ENCODE measurements around the gene FNDC3B.

Gene FNDC3B

DNA sequence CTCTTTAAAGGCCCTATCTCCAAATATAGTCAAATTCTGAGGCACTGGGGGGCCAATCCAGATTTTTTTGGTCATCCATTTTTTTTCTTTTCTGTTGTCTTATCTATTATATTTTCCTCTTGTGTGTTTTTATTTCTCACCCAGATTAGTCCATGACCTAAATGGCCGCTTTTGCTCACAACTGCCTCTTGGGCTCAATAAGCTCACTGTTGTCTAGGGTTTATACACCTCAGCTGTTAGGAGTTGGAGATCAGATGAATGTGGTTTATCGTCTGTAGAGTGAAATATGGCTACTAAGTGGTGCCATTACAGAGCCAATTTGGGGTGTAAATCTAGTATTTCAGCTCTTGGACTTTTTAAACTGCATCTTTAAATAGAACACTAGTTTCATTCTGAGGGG, 235.5 kb downstream of the FNDC3B start:
- FAIRE-seq: no peak
- no peak for DNase-seq (ENCODE audit: insufficient read length, low spot score)

DNA sequence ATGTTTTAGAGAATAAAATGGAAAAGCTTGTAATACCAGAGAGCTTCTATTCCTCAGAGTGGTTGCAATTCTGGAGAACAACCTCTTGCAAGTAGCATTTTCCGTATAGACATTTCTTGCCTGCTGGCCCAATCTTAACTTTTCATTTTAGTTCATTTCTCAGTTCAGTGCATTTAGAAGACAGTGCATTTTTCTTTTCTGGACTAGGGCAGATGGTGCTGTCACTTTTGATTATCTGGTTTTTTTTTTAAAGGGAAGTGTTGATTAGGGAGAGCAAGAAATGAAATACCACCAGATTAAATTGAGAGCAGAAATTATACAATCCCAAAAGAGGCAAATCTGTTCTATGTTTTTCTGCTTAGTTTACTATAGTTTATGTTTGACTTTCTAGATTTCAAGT, 236.2 kb downstream of the FNDC3B start:
- DNase-seq (ENCODE audit: insufficient read length, low spot score): no peak
- no peak for FAIRE-seq

DNA sequence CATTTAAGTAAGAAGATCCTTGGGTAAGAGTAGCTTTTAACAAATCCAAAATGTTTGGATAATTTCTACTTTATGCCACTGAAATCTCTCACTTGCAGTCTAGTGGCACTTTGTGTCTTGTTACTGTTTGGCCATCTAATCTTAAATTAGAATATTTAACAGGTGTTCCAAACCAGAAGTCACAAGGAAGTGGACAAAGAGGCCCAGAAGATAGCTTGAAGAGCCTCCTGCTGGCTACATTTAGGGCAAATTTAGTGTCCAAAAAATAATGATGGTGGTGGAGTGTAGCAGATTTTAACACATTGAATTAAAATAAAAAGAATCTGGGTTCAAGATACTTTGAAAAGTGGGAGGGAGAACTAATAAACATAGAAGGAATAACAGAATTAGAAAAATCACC, 236.7 kb downstream of the FNDC3B start:
- peak; percentile 31 for FAIRE-seq
- DNase-seq (ENCODE audit: insufficient read length, low spot score): no peak

DNA sequence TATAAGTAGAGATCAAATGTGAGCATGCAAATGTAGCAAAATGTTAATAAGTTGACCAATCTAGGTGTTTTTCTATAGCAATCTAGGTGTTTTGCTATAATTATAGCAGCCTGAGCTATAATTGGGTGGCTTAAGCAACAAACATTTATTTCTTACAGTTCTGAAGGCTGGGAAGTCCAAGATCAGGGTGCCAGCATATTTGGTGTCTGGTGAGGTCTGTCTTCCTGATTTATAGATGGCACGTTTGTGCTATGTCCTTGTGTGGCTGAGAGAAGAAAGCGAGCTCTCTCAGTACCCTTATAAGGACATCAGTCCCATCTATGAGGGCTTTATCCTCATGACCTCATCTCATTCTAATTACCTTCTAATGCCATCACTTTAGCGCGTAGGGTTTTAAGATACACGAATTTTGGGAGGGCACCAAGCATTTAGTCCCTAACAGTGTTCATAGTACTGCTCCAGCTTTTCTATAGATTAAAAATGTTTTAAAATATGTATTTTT, 237.8 kb downstream of the FNDC3B start:
- no peak for FAIRE-seq
- DNase-seq (ENCODE audit: insufficient read length, low spot score): no peak

DNA sequence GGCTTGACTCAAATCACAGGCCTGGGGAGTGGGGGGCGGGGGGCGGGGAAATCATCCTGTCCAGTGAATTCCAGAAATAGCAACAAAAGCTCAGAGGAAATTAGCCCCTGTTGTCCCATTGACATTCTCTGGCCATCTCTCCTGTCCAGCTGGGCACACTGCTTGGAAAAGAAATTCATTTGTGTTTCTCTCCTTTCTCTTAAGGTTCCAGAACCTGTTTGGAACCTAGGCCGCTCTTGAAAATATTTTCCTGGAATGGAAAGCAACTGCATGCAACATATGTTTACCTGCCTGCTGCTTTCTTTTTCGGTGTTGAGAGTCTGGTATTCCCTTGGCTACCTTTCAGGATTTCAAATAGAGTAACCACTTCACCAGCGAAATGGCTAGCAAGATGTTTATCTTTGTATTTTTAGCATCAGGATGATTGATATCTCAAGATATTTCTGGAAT, 239.8 kb downstream of the FNDC3B start:
- no peak for DNase-seq (ENCODE audit: insufficient read length, low spot score)
- no peak for FAIRE-seq

DNA sequence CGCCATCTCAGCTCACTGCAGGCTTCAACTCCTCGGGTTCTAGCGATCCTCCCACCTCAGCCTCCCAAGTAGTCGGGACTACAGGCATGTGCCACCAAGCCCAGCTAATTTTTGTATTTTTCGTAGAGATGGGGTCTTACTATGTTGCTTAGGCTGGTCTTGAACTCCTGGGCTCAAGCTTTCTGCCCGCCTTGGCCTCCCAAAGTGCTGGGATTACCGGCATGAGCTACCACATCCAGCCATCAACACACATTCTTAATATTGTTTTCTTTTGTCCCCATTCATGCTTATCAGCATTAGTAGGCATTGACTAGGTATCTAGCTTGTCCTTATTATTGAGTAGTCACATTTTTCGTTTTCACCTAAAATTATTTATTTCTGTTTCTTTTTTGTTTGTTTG, 240.6 kb downstream of the FNDC3B start:
- FAIRE-seq (no peak), DNase-seq (ENCODE audit: insufficient read length, low spot score) (no peak)

DNA sequence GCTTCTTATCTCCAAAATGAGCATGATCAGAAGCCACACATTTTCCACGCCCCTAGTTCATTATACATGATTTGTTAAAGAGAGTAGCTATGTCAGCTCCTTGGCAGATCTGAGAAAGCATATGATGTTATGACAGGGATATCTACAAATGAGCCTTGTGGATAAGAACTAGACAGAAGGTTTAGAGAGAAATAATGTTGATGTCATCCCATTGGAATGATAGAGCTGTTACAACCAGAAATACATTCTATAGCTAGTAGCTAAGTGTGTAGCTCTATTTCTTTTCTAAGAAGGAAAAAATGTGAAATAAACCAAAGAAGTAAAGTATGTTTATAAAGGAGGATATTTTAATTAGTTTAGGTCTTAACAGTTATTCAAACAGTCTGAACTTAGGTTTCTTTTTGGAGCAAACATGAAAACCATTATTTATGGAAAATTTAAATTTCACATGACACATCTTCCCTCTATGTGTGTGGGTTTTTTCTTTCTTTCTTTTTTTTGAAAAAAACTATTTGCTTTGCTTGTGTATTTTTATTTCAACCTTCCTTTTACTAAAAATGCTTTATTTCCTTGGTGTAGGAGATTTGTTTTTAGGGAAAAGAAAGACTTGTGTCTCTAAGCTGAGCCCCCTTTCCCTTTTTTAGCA, 241.2 kb downstream of the FNDC3B start:
- no peak for DNase-seq (ENCODE audit: insufficient read length, low spot score)
- FAIRE-seq: no peak

DNA sequence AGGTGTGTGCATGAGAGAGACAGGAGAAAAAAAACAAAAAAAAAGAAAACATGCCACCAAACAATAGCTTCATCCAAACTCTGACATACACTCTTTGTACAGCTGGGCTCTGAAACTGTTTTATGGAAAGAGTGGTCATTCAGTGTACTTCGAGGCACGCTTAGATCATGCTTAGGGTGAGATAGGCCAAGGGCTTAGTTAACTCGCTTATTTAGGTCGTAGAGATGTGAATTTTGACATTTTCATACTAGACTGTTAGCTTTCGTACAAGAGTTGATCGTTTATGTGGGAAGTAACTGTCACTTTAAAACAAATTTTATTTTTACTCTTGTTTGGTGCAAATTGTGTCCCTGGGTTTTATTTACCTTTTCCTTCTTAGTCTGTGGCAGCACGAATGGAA, 242.5 kb downstream of the FNDC3B start:
- FAIRE-seq: no peak
- DNase-seq (ENCODE audit: insufficient read length, low spot score): no peak

DNA sequence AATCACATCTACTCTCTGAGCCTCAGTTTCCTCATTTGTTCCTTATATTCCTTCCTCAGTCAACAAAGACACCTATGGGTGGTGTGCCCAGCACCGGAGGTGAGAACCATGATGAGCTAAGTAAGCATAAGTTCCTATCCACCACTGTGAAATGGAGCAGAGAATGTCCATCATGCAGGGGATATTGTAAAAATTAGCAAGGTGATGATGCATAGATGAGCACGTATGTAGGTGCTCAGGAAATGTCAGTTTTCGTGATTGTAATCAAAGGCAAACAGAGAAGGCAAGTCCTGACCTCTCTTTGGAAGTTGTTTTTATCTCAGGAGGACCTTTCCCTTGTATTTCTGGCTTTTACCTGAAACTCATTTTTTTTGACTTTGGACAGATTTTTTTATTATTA, 243.5 kb downstream of the FNDC3B start:
- DNase-seq (ENCODE audit: insufficient read length, low spot score): no peak
- no peak for FAIRE-seq

DNA sequence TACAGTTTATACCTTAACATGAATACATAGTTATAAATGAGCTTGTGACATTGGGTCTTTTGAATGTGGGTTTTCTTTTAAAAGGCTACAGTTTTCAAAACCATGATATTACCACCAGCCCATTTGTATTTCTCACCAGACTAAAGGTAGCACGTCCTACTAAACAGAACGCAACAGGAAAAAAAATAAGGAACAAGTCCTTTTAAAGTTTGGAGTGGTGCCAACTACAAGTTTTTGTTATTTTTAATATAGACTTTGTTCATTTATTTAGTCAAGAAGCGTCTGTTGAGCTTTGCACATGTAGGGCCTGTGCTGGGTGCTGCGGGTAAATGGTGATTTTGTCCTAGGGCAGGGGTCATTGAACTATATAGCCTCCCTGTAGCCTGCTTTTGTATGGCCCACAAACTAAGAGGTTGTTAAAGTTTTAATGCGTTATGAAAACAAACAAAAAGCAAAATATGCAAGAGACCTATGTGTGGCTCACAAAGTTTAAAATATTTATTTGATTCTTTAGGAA, 244.5 kb downstream of the FNDC3B start:
- FAIRE-seq (no peak), DNase-seq (ENCODE audit: insufficient read length, low spot score) (no peak)

DNA sequence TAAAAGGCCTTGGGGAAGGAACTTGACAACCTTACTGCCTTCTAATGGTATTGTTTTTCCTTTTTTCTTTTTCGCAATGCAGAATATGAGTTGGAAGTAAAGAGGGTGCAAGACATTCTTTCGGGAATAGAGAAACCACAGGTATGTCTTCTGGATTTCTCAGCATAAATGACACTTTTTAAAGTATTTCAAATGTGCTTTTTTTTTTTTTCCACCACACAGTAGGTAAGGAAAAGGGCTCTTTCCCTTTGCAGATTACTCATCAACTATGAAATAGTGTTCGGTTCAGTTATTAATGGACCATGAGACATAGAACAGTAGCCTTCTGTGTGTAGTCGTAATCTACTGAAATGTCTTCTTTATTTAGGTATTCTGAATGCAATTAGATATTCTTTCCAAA, 246.5 kb downstream of the FNDC3B start:
- no peak for FAIRE-seq

DNA sequence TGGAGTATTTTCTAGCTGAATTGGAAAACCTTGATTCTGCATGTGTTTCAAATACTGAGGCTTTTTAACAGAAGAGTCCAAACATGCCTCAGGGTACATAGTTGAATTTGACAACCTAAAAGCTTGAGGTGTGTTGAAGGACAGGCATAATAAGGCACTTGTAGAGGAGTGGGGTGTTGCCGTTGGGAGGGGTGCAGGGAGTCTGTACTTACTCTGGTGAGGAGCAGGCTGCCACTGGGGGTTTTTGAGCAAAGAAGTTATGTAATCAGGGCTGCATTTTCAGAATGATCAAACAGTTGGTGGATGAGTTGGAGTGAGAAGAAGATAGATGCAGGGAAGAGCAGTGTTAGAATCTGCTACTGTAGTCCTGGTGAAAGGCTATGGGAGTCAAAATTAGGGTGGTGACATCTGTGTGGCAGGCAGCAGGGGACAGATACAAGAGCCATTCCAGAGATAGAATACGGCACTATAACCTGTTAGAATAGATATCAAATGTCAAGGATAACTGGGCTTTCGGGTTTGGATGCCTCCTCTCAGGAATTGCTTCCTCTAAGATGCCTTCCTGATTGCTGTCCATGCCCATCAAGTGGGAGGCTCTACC, 247.3 kb downstream of the FNDC3B start:
- no peak for FAIRE-seq

More for the DNA sequence above, 246.5 kb downstream of the FNDC3B start:
- DNase-seq (ENCODE audit: insufficient read length, low spot score): no peak

DNA sequence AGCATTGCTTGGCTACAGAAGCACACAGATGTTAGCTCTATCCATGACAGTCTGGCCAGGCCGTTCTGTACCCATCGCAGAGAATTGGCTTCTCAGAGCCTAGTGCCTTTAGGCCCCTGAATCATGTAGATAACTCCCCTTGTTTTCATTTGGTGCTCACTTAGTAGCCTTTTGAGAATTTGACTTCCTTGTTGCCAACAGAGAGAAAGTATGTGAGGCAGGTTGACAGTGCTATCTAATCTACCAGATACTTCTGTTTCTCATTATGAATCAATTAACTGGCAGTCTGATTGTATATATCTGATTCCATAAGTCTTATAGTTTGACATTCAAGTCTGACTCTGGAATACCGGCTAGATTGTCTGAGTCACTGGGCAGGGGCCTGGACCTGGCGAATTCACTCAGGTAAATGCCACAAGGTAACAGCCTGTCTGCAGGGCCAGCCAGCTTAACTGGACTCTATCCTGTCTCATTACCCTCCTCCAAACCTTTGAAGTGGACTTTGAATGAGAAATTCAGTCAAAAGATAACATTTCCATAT, 248.6 kb downstream of the FNDC3B start:
- DNase-seq (ENCODE audit: insufficient read length, low spot score) (no peak), FAIRE-seq (no peak)

More for the DNA sequence above, 247.3 kb downstream of the FNDC3B start:
- DNase-seq (ENCODE audit: insufficient read length, low spot score): no peak

DNA sequence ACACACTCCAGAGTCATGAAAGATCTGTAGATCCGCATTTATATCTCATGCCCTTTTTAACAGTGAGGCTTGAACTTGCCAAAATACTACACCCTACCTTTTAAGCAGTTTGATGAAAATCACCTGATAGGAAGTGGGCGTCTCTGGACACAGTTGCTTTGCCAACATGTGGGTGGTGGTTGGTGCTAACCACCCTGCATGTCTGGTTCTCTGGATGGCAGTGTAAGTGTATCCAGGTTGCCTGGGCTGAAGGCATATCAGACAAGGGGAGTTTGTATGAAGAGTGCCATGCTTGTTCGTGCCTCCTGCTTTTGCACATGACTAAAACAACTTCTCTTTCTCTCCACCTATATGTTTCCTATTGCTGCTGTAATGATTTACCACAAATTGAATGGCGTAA, 249.3 kb downstream of the FNDC3B start:
- FAIRE-seq (no peak), DNase-seq (ENCODE audit: insufficient read length, low spot score) (no peak)

DNA sequence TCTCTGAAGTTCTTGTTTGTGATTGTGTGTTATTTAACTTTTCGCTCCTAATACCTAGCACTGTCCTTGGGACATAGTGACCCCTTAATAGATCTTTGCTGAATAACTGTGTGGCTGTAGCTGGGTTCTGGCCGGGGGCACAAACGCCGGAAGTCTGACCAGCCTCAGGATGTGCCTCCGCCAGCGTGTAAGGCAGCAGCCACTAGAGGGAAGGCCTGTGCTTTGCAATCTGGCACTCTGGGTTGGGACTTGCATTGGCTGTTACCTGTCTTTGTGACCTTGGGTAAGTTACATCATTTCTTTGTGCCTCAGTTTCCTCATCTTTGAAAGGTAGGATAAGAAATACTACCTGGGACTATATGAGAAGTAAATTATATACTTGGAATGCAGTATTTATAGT, 250.2 kb downstream of the FNDC3B start:
- peak; percentile 15 for DNase-seq (ENCODE audit: insufficient read length, low spot score)
- FAIRE-seq: no peak

DNA sequence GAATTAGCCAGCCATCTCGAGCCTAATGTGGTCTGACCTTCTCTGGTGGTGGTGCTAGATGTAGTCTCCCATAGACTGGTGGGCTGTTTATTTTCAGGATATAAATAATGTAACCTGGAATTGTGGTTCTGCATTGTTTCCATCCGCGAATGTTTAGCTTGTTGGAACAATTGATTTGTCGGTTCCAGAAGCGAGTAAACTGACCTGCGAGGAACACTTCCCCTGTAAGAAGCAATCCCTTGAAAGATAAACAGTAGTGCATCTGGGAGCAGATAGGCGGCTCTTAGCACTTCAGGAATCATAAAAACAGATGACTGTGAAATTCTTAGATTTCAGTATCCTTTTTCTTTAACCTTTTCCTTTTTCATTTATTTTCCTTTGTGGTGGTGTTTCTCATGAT, 251.1 kb downstream of the FNDC3B start:
- FAIRE-seq (no peak), DNase-seq (ENCODE audit: insufficient read length, low spot score) (no peak)

DNA sequence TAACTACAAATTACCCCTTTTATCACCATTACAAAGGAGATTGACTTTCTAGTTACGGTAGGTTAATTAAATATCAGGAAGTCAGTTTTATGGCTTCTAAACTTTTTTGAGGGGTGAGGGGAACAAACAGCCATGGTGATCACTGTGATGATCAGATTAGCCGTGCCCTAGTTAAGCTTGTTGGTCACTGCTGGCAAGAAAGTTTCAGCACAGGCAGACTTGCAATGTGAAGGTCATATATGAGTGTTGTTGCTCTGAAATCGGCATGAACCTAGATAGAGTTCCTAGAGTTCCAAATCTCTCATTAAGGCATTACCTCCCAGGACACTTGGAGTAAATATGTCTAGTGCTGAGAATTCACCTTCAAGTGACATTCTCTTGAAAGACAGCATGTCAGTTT, 252.3 kb downstream of the FNDC3B start:
- no peak for FAIRE-seq

DNA sequence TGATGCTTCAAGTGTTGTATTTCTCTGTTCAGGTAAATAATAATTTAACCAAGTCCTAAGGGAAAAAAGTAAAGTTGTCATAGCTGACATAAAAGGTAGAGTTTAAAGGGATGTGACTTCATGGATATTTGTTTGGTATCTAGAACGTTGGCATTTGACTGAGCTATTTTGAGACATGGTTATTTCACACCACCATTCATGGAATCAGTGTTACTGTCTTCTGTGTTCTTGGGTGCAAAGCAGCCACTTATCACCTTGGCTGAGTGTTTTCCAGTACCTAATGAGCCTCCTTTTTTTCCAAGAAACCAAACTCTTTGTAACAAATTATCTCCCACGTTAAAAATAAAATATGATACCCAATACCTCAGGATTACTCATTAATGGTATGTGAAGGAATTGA, 253.0 kb downstream of the FNDC3B start:
- no peak for FAIRE-seq

More for the DNA sequence above, 252.3 kb downstream of the FNDC3B start:
- no peak for DNase-seq (ENCODE audit: insufficient read length, low spot score)

DNA sequence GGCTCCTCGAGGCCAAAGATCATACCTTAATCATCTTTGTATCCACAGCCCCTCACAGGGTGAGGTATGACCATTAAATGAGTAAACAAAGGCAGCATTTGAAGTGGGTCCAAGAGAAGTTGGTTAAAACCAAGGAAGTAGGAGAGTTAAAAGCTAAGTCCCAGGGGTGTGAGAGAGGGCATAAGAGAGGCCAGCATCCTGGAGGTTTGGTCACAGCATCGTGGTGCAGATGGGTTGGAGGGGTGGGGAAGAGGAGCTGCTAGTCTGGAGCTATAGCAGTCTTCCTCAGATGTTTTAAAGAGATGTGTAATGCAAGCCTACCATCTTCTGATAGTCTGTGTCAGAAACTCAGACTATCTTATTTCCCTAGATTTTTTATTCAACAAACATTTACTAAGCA, 253.7 kb downstream of the FNDC3B start:
- no peak for FAIRE-seq

More for the DNA sequence above, 253.0 kb downstream of the FNDC3B start:
- no peak for DNase-seq (ENCODE audit: insufficient read length, low spot score)

DNA sequence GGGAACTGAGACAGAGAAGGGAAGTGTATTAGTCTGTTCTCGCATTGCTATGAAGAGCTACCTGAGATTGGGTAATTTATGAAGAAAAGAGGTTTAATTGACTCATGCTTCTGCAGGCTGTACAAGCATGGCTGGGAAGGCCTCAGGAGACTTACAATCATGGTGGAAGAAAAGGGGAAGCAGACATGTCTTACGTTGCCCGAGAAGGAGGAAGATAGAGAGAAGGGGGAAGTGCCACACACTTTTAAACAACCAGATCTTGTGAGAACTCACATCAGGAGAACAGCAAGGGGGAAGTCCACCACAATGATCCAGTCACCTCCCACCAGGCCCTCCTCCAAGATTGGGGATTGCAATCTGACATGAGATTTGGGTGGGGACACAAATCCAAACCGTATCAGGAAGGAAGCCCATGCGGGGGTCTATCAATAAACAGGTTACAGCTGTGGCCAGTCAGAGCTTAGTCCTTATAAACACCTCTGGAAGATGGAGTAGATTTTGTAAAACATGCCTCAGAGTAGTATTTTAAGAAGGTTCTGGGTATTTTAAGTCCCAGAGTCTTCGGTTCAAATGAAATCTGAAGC, 254.9 kb downstream of the FNDC3B start:
- DNase-seq (ENCODE audit: insufficient read length, low spot score) (no peak), FAIRE-seq (no peak)

More for the DNA sequence above, 253.7 kb downstream of the FNDC3B start:
- DNase-seq (ENCODE audit: insufficient read length, low spot score): no peak

DNA sequence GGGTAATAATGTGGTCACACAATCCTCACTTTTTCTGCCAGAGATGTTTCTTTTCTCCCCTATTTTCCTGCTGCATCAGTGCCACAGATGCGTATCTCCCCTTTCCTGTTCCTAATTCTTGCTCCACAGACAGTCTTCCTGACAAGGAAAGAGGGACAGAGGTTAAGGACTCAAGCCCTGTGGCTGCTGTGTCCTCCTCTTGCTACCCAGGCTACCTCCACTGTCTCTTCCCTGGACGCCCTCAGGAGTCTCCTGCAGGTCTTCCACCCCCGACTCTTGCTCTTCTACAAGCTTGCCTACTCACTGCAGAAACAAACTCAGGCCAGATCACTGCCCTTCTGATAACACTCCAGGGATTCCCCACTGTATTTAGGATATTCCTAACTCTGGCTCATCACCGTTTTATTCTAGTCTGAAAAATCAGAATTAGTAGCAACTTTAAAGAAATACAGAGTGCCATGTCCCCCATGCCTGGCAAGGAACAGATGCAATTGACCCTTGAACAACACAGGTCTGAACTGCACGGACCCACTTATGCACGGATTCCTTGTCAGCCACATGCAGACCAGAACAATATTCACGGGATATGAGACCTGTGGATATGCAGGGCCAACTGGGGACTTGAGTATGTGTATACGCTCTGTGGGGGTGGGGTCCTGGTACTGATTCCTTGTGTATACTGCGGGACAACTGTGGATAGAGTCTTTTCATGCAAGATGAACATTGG, 257.0 kb downstream of the FNDC3B start:
- FAIRE-seq (no peak), DNase-seq (ENCODE audit: insufficient read length, low spot score) (no peak)

Measured in GM19239 (cell line).